SK-N-SH (cell line): Measurements from ENCODE around the gene NCDN.

Source experiments
- EP300 ChIP-seq, 2 experiments: IDR thresholded peaks; 2 replicates each; pipeline versions ENCODE4 v1.4.0 to v1.6.1; 2012; ENCODE audit warnings: borderline replicate concordance in 1 of 2, low read depth in 1 of 2, low read length in 1 of 2
- USF1 ChIP-seq: IDR thresholded peaks from 2 replicates; pipeline ENCODE4 v1.4.0; 2012; ENCODE audit warnings: low read depth, borderline replicate concordance
- TF ChIP-seq, protein P1 (sequence below): fragments of 200-600 bp; sonication (generic); IDR thresholded peaks from 2 replicates; pipeline ENCODE4 v1.6.1; 2017; ENCODE audit warnings: antibody characterized with exemption, mild to moderate bottlenecking, moderate library complexity

GRCh38 chr1:35571263-35571662, 13.7 kb downstream of the NCDN start:
- no peak for TF ChIP-seq USF1
- no peak for TF ChIP-seq EP300 (IDR thresholded peaks at IDR 0.05; ENCODE audit: borderline replicate concordance in 1 of 2, low read depth in 1 of 2, low read length in 1 of 2)
- TF ChIP-seq, protein P1, sequence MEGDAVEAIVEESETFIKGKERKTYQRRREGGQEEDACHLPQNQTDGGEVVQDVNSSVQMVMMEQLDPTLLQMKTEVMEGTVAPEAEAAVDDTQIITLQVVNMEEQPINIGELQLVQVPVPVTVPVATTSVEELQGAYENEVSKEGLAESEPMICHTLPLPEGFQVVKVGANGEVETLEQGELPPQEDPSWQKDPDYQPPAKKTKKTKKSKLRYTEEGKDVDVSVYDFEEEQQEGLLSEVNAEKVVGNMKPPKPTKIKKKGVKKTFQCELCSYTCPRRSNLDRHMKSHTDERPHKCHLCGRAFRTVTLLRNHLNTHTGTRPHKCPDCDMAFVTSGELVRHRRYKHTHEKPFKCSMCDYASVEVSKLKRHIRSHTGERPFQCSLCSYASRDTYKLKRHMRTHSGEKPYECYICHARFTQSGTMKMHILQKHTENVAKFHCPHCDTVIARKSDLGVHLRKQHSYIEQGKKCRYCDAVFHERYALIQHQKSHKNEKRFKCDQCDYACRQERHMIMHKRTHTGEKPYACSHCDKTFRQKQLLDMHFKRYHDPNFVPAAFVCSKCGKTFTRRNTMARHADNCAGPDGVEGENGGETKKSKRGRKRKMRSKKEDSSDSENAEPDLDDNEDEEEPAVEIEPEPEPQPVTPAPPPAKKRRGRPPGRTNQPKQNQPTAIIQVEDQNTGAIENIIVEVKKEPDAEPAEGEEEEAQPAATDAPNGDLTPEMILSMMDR: no peak
